Esophagus squamous epithelium (tissue), 5 donors: Measurements from ENCODE around the gene TREX2. TPM values are rescaled to one million over a fixed set of nuclear protein-coding genes. Genes with fewer than 3 reads are reported as not detected.

Source experiments
- DNase-seq: peaks from one replicate; lab custom pipeline; 2025; lab: John Stamatoyannopoulos, UW
- H3K27ac ChIP-seq, 4 donors: fragments of 200-600 bp; sonication (generic); one replicate each; pipeline ENCODE4 v1.5.1; 2016 to 2019; ENCODE audit warnings: mild to moderate bottlenecking in 1 of 4
- H3K27me3 ChIP-seq, 4 donors: fragments of 200-600 bp; sonication (generic); 1 replicate in 3 of 4; 2 replicates in 1 of 4; pipeline versions ENCODE4 v1.5.1 to v1.6.0; 2017 to 2021; ENCODE audit warnings: antibody characterized with exemption in 1 of 4
- H3K36me3 ChIP-seq, 3 donors: fragments of 200-600 bp; sonication (generic); one replicate each; pipeline ENCODE4 v1.5.1; 2016 to 2019
- H3K4me1 ChIP-seq, 3 donors: fragments of 200-600 bp; sonication (generic); one replicate each; pipeline ENCODE4 v1.5.1; 2017 to 2019
- H3K4me3 ChIP-seq, 4 donors: fragments of 200-600 bp; sonication (generic); 1 replicate in 3 of 4; 2 replicates in 1 of 4; pipeline ENCODE4 v1.5.1; 2016 to 2019; ENCODE audit warnings: mild to moderate bottlenecking in 2 of 4, moderate library complexity in 1 of 4
- H3K9me3 ChIP-seq, 3 donors: fragments of 200-600 bp; sonication (generic); one replicate each; pipeline ENCODE4 v1.5.1; 2016 to 2019
- POLR2A ChIP-seq, 4 donors: fragments of 450-650 bp; IDR thresholded peaks; one replicate each; pipeline ENCODE4 v1.6.1; 2017; ENCODE audit warnings: antibody characterized with exemption in 4 of 4, mild to moderate bottlenecking in 4 of 4, moderate library complexity in 3 of 4
- WGBS, 2 donors: methylation state at CpG; one replicate each; pipeline ENCODE4 v1.1.5; 2018; 5-methylcytosine and 5-hydroxymethylcytosine counted together
- intact Hi-C: fragments of 100-400 bp; cut with DNase I; formaldehyde crosslinking; loops from one replicate; pipeline ENCODE4 v1.15.0; 2022
- total RNA-seq, 4 donors: library from RNA; depleted of rRNA; stranded (reverse); fragments of >200 nt; gene quantifications; one replicate each; pipeline ENCODE4 v1.1.0, GENCODE V29; 2016
- TF ChIP-seq, protein P1 (sequence below), 6 experiments: fragments of 450-650 bp in 4 of 6; fragments of 200-600 bp in 2 of 6; sonication (generic) in 2 of 6; IDR thresholded peaks; one replicate each; pipeline ENCODE4 v1.5.1; 2016 to 2019; ENCODE audit warnings: antibody characterized with exemption in 6 of 6, mild to moderate bottlenecking in 4 of 6, moderate library complexity in 4 of 6
- donor health status: DM: yes; HTN: yes; CAD: no.

TREX2 gene
- total RNA-seq, 4 donors from 2014 or later = 1.4 to 6.6 (median 4.3) TPM

DNA sequence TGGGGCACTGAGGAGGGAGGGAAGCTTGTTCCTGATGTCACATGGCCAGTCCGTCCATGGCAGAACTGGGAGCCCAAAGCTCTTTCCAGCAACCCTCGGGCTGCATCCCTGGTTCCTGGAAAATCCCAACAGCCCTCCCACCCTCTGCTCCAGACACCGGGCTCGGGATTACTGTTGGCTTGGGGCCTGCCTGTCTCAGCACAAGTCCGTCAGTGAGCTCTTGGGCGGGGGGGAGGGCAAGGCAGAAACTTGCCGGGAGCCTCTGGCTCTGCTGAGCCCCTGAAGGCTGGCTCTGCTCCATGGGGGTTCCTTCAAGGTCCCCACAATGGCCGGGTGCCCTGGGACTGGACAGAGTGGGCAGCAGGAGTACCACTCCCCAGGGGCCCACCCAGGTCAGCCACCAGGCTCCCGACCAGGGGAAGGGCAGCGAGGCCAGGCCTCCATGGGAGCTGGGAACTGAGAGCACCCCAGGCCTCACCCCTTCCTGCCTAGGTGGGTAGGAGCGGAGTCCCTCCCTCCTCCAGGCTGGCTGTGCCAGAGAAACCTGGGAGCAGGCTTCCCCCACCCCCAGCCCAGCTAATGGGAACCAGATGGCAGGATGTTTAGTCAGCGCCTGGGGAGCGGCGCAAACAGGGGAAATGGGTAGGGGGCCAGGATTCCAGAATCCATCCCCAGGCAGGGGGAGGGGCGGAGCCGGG, 31.0 kb upstream of the TREX2 start:
- TF ChIP-seq, protein P1, sequence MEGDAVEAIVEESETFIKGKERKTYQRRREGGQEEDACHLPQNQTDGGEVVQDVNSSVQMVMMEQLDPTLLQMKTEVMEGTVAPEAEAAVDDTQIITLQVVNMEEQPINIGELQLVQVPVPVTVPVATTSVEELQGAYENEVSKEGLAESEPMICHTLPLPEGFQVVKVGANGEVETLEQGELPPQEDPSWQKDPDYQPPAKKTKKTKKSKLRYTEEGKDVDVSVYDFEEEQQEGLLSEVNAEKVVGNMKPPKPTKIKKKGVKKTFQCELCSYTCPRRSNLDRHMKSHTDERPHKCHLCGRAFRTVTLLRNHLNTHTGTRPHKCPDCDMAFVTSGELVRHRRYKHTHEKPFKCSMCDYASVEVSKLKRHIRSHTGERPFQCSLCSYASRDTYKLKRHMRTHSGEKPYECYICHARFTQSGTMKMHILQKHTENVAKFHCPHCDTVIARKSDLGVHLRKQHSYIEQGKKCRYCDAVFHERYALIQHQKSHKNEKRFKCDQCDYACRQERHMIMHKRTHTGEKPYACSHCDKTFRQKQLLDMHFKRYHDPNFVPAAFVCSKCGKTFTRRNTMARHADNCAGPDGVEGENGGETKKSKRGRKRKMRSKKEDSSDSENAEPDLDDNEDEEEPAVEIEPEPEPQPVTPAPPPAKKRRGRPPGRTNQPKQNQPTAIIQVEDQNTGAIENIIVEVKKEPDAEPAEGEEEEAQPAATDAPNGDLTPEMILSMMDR (IDR thresholded peaks at IDR 0.05) = no peak
- TF ChIP-seq POLR2A (IDR thresholded peaks at IDR 0.05) = no peak
- peaks cover 12 to 49% (median 17%) of the 10 kb centered on the region in 3 donors for H3K4me1 ChIP-seq

DNA sequence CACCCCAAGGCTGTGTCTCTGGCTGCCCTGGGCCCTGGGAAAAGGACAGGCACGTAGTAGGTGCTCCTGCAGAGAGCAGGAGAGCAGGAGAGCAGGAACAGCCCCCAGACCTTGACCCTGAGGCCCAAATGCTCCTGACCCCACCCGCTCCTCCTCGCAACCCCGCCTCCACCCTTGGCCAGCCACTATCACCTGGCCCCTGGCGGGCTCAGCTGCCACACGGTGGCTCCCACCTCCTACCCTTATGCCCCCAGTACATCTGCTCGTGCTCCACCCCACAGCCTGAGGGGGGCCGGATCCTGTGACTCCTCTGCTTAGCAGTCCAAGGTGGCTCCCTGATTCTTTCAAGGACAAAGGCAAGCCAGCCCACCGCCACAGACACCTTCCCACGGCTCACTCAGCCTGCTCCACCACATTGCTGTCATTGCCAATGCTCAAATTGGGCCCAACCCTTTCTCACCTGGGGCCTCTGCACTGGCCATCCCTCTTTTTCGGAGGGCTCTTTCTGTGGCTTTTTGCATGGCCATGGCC, 30.0 kb upstream of the TREX2 start:
- H3K36me3 ChIP-seq = no peaks in the 10 kb centered on the region
- H3K4me3 ChIP-seq = no peak overlapping the region
- intact Hi-C loops = no loop called here
- peaks cover 12 to 44% (median 13%) of the 10 kb centered on the region in 3 donors for H3K4me1 ChIP-seq
- TF ChIP-seq, protein P1 (IDR thresholded peaks at IDR 0.05) = no peak
- TF ChIP-seq POLR2A (IDR thresholded peaks at IDR 0.05) = no peak
- WGBS, 2 donors = 75% methylated on average over 11 of the region's 11 CpGs; no CpG with 5 or more reads in 1 of the 2 donors
- DNase-seq = no peak
- H3K27me3 ChIP-seq = no peaks in the 10 kb centered on the region
- H3K27ac ChIP-seq = no peak overlapping the region
- H3K9me3 ChIP-seq = no peaks in the 10 kb centered on the region

More for the DNA sequence above, 31.0 kb upstream of the TREX2 start:
- Histone ChIP-seq H3K4me3 (no peak overlapping the region), H3K36me3 (no peaks in the 10 kb centered on the region), H3K27me3 (no peaks in the 10 kb centered on the region), H3K27ac (peak overlapping the region in 2 of 4 donors; percentile 52 to 59), H3K9me3 (no peaks in the 10 kb centered on the region)
- DNase-seq = no peak
- intact Hi-C loops = no loop called here
- WGBS, 2 donors = 70% methylated on average over 3 of the region's 16 CpGs; no CpG with 5 or more reads in 1 of the 2 donors

DNA sequence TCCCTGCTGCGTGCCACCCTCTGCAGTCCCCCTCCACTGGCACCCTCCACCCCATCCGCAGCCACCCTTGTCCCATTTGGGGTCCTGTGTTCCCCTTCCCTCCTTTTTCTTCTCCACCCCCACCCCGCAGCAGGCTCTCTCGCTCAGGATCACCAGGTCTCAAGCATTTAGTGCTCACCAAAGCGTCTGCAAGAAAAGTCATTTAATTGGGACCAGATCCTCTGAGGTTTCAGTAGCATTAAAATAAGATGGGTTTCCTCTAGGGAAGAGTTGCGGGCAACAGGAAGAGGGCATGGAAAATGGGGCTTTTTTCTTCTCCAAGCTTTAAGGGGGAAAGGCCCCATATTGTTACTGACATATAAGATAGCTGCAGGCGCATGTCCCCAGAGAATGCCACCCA, 29.4 kb upstream of the TREX2 start:
- Histone ChIP-seq H3K9me3 (no peaks in the 10 kb centered on the region), H3K27ac (peak overlapping the region in 1 of 4 donors; percentile 28), H3K4me3 (peak overlapping the region in 2 of 4 donors; percentile 32 to 56), H3K4me1 (peaks cover 12 to 42% (median 12%) of the 10 kb centered on the region in 3 donors), H3K27me3 (no peaks in the 10 kb centered on the region), H3K36me3 (no peaks in the 10 kb centered on the region)
- DNase-seq = no peak
- WGBS, 2 donors = 57 to 86% methylated on average over 4 to 6 of the region's 7 CpGs
- TF ChIP-seq POLR2A (IDR thresholded peaks at IDR 0.05) = no peak
- TF ChIP-seq, protein P1 (IDR thresholded peaks at IDR 0.05) = no peak
- intact Hi-C loops = no loop called here

DNA sequence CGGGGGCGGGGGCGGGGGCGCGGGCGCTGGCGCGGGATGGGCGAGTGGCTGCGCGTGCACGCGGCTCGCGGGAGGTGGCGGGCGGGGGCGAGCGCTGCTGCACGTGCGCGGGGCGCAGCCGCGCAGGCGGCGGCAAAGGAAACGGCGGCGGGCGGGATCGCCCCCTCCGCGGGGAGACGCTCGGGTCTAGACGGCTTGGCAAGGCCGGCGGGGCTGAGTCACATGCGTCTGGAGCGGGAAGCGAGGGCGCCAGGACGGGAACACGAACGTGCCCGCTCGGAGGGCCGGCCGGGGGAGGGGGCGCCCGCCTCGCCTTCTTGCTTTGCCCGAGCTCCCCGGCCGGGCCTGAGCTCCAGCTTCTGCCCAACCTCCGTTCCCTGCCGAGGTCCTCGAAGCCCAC, 28.9 kb upstream of the TREX2 start:
- TF ChIP-seq, protein P1 (IDR thresholded peaks at IDR 0.05) = no peak
- TF ChIP-seq POLR2A (IDR thresholded peaks at IDR 0.05) = no peak
- no CpG with 5 or more reads among the region's 59 CpGs for WGBS, 2 donors
- H3K27ac ChIP-seq = peak overlapping the region in 1 of 4 donors; percentile 28
- intact Hi-C loops = loop anchor here (5.0 kb wide), 1 partner anchor 33 kb away; no protein-coding TSS in a partner anchor
- peak overlapping the region; percentile 4 to 56 (median 28) for H3K4me3 ChIP-seq
- H3K9me3 ChIP-seq = no peaks in the 10 kb centered on the region
- H3K36me3 ChIP-seq = no peaks in the 10 kb centered on the region
- no peak for DNase-seq
- peaks cover 12 to 46% (median 13%) of the 10 kb centered on the region in 3 donors for H3K4me1 ChIP-seq
- no peaks in the 10 kb centered on the region for H3K27me3 ChIP-seq

DNA sequence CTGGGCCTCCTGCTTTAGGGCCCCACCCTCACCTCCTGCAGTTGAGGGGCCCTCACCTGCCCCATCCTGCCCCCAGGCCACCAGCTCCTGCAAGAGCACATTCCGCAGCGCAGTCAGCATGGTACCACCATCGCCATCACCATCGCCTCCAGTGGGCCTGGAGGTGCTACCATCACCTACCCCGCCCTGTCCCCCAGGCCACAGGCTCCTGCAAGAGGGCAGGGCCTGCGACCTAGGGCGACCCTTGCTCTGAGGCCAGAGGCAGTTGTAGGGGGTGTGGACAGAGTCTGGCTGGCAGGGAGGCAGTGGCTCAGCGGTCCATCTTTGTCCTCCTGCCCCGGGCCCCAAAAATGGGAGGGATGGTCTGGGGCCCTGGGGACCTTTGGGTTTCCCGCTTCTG, 28.4 kb upstream of the TREX2 start:
- Histone ChIP-seq H3K27me3 (no peaks in the 10 kb centered on the region), H3K9me3 (no peaks in the 10 kb centered on the region)
- WGBS, 2 donors = 20 to 89% methylated on average over 1 to 4 of the region's 10 CpGs

More for the DNA sequence above, 28.4 kb upstream of the TREX2 start:
- Histone ChIP-seq H3K36me3 (no peaks in the 10 kb centered on the region), H3K27ac (peak overlapping the region in 1 of 4 donors; percentile 28), H3K4me1 (peaks cover 12 to 50% (median 18%) of the 10 kb centered on the region in 3 donors), H3K4me3 (peak overlapping the region in 2 of 4 donors; percentile 32 to 56)
- intact Hi-C loops = loop anchor here (5.0 kb wide), 1 partner anchor 33 kb away; no protein-coding TSS in a partner anchor
- no peak for DNase-seq
- TF ChIP-seq, protein P1 (IDR thresholded peaks at IDR 0.05) = no peak
- TF ChIP-seq POLR2A (IDR thresholded peaks at IDR 0.05) = no peak
